Activated CD8-positive, alpha-beta memory T cell treated with anti-CD3 and anti-CD28 coated beads for 4 hours (primary cell): Measurements from ENCODE around the gene TC2N.
A peak's percentile ranks its signal among the peaks of the same experiment; 100 is the strongest.
"Not testable (repeated sequence)": the region's sequence is repeated elsewhere in the genome, so short reads cannot be mapped to it uniquely, and the experiment has no call there.

Experiments used
- DNase-seq, 2 donors: peaks; one replicate each; pipeline ENCODE4 v3.0.0-alpha.2; 2020; ENCODE audit warnings: low read depth in 2 of 2

TC2N gene

DNA sequence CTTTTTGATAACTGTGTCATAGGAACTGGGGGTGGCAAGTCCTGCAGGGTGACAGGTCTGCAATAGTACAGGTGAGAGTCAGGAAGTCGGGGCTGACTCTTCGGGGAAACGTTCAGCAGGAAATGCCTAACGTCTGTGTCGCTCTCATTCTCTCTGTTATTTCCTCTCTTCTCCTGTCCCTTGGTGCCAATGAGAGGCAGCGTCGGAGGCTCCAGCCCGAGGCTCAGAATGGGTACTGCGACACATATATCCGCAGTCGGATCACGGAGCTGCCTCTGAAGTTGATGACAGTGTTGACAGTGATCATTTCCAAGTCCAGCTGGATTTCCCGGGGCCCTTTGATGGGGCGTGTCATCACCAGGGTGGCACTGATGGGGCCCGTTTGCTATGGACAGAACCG is 2.7 kb upstream of the TC2N start:
- DNase-seq = peak; percentile 14 to 37

- no peak for DNase-seq
These were observed 2.2 kb upstream of the TC2N start for GRCh38 chr14:91869556-91869955.

- DNase-seq = no peak
These were observed 633 bp downstream of the TC2N start for GRCh38 chr14:91866511-91867295.

- no peak for DNase-seq
These were observed 1.3 kb downstream of the TC2N start for GRCh38 chr14:91866061-91866460.

GRCh38 chr14:91862417-91862816 is 4.9 kb downstream of the TC2N start:
- no peak for DNase-seq

DNA sequence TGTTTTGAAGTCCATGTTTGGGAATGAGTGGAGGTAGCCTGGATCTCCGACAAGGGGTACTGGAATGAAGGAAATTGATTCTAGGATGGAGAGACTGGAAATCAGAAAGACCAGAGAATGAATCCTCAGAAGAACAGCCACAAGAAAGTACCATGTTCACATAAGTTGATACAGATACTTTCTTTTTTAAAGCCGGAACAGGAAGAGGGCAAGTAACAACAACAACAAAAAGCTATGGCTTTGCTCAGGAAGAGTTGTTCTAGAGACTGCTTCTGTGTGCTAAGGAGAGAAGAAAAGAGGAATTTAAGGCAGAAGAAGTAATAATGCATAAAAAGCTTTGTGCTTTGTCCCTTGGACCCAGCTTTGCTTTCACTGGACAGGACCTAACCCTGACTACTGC is 6.2 kb downstream of the TC2N start:
- no peak for DNase-seq

DNA sequence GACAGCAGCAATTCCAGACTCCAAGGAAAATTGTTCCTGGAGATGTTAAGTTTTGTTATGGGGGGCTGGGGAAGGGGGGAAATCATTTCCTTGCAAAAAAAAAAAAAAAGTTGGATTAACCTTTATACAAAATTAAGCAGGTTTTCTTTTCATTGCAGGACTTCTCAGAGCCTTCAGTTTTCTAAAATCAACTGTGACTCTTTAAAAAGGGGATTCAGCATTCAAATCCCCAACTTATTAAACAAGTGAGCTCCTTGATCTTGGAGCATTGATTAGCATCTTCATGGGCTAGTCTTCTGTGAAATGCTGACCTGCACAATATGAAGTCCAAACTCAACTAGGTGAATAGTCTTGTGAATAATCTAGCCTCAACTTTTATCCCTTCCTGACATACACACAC is 7.1 kb downstream of the TC2N start:
- no peak for DNase-seq

GRCh38 chr14:91858536-91859275 is 8.6 kb downstream of the TC2N start:
- DNase-seq = no peak

- no peak for DNase-seq
These were observed 9.7 kb downstream of the TC2N start for GRCh38 chr14:91857614-91858013.

GRCh38 chr14:91854327-91854934 is 12.9 kb downstream of the TC2N start:
- no peak for DNase-seq

GRCh38 chr14:91851563-91851962 is 15.8 kb downstream of the TC2N start:
- DNase-seq = no peak

DNA sequence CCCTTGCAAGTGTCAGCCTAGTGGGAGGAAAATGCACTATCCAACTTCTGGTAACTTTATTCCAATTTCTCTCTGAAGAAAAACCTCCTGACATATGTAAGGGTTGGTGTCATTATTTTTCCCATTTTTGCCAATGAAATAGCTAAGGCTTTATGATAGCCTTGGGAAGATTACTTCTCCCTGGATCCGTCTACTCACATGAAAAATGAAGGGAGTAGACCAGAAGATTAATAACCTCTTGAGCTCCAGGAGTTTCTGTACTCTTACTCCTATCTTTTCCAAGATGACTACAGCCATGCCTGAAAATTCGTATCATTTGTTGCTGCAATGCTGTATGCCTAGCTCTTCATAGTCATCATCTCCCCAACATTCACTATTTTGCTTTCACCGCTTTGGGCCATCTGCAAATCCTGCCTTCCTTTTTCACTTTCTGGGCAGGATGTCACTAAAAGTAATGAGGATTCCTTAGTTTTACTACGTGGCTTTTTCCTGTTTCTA is 18.8 kb downstream of the TC2N start:
- no peak for DNase-seq

GRCh38 chr14:91847693-91848092 is 19.6 kb downstream of the TC2N start:
- DNase-seq = no peak

DNA sequence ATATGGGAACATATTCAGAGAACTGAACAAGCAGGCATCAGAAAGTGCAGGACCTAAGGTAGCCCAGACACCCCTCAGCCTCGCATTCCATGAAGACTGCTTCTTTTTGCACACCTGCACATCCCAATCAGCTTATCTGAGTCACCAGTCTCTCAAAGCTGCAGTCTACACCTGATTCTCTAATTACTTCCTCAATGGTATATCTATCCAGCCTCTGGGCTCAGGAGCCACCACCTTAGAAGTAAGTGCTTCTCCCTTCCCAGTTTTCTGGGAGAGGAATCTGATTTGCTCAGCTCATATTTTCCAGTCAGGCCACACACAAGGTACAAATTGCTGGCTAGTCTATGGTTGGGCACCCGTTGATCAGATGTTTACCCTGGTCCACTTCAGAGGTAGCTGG is 21.7 kb downstream of the TC2N start:
- no peak for DNase-seq

- not testable (repeated sequence) for DNase-seq
These were observed 22.3 kb downstream of the TC2N start for GRCh38 chr14:91845056-91845455.

DNA sequence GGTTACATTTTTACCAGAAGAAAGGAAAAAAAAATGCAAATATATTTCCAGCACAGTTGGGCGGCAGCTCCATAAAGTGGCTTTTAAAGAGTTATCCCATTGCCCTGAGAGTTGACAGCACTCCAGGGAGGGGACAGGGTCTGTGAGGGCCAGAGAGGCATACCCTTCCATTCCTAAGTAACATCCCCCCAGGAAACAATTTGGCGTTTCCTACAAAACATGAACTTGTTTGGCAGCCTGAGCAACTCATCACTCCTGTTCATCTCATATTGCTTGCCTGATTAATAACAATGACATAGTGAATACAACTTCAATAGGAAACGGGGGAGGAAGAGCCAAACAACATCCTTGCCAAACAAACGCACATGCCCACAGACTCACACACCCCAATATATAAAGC is 23.3 kb downstream of the TC2N start:
- no peak for DNase-seq

DNA sequence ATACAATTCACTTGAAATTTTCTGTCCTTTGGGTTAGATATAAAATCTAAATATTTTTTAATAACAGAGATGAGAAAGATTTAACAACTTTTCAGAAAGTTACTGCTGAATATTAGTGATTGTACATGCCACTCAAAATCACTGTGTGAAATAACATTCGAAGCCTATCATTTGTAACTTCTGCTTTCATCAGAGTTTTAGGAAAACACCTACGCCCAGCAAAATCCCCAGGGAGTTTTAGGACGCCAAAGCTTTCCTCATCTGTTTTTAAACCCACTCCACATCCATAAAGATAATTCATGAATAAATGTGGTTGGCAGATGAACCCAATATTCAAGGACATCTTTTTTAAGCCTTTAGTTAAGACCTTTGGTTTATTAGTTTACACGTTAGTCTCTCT is 23.9 kb downstream of the TC2N start:
- no peak for DNase-seq

GRCh38 chr14:91841065-91841464 is 26.3 kb downstream of the TC2N start:
- DNase-seq = no peak

- no peak for DNase-seq
These were observed 27.6 kb downstream of the TC2N start for GRCh38 chr14:91839749-91840148.

DNA sequence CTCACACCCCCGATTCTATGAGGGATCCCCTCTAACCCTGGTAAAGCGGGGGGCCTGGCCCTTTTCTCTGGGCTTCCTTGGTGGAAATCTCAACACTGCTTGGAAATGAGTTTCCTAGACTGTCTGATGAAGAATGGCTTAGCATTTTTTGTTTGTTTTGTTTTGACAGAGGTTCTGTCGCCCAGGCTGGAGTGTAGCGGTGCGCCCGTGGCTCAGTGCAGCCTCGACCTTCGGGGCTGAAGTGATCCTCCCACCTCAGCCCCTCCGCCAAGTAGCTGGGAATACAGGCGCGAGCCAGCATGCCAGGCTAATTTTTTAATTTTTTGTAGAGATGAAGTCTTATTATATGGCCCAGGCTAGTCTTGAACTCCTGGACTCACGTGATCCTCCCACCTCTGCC is 30.3 kb downstream of the TC2N start:
- DNase-seq = no peak

GRCh38 chr14:91835920-91836843 is 31.2 kb downstream of the TC2N start:
- peak; percentile 60 to 85 for DNase-seq
